PFSK-1 (cell line): ENCODE measurements around the gene TEX51.

Experiments used
- POLR2AphosphoS5 ChIP-seq: IDR thresholded peaks from 2 replicates; pipeline ENCODE4 v1.6.1; 2012; ENCODE audit warnings: low read depth, mild to moderate bottlenecking, control low read depth, low read length, moderate library complexity
- SIN3A ChIP-seq: IDR thresholded peaks from 2 replicates; pipeline ENCODE4 v1.6.1; 2012; ENCODE audit warnings: mild to moderate bottlenecking, low read length, moderate library complexity, borderline replicate concordance; ENCODE audit not compliant: insufficient read depth
- TAF1 ChIP-seq: IDR thresholded peaks from 2 replicates; pipeline ENCODE4 v1.6.1; 2012; ENCODE audit warnings: low read length, control low read depth, borderline replicate concordance; ENCODE audit not compliant: insufficient read depth
- TF ChIP-seq, protein P1 (sequence below), 2 experiments: IDR thresholded peaks; 2 replicates each; pipeline versions ENCODE4 v1.6.1 to v1.8.0; 2011 to 2012; ENCODE audit warnings: low read depth in 2 of 2, low read length in 2 of 2, control low read depth in 1 of 2, inconsistent platforms in 1 of 2, mild to moderate bottlenecking in 1 of 2, moderate library complexity in 1 of 2; ENCODE audit not compliant: insufficient read depth in 1 of 2

DNA sequence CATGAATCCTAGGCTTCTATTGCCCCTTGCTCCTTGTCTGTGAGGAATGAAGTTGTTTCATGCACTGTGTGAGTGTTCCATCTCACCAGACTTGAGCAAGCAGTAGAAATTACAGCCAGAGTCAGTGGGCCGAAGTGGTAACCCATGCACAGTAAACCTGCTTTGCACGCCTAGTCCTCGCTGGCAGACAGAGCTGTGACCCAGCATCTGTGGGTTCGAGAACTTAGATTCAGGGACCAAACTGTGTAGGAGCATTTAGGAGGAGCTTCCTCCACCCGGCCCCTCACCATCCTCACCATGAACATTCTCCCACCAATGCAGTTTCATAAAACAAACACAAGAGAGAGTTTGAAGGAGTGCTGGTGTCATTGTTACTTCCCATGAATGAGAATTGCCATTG is 21.6 kb upstream of the TEX51 start:
- TF ChIP-seq, protein P1, sequence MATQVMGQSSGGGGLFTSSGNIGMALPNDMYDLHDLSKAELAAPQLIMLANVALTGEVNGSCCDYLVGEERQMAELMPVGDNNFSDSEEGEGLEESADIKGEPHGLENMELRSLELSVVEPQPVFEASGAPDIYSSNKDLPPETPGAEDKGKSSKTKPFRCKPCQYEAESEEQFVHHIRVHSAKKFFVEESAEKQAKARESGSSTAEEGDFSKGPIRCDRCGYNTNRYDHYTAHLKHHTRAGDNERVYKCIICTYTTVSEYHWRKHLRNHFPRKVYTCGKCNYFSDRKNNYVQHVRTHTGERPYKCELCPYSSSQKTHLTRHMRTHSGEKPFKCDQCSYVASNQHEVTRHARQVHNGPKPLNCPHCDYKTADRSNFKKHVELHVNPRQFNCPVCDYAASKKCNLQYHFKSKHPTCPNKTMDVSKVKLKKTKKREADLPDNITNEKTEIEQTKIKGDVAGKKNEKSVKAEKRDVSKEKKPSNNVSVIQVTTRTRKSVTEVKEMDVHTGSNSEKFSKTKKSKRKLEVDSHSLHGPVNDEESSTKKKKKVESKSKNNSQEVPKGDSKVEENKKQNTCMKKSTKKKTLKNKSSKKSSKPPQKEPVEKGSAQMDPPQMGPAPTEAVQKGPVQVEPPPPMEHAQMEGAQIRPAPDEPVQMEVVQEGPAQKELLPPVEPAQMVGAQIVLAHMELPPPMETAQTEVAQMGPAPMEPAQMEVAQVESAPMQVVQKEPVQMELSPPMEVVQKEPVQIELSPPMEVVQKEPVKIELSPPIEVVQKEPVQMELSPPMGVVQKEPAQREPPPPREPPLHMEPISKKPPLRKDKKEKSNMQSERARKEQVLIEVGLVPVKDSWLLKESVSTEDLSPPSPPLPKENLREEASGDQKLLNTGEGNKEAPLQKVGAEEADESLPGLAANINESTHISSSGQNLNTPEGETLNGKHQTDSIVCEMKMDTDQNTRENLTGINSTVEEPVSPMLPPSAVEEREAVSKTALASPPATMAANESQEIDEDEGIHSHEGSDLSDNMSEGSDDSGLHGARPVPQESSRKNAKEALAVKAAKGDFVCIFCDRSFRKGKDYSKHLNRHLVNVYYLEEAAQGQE (IDR thresholded peaks at IDR 0.05; ENCODE audit: insufficient read depth in 1 of 2, low read depth in 2 of 2, low read length in 2 of 2) = no peak
- TF ChIP-seq TAF1 = no peak
- no peak for TF ChIP-seq POLR2AphosphoS5
- no peak for TF ChIP-seq SIN3A
